Mesenchymal stem cell (in vitro differentiated cells and primary cell): ENCODE measurements around the gene ALDH4A1.
A peak's percentile ranks its signal among the peaks of the same experiment; 100 is the strongest.

ENCODE experiments used
- DNase-seq: peaks from one replicate; pipeline ENCODE4 v3.0.0-alpha.2; 2013
- H2AFZ ChIP-seq: one replicate; pipeline ENCODE4 v1.6.1; 2013; ENCODE audit warnings: low read depth, mild to moderate bottlenecking, control low read depth, inconsistent platforms, low read length, moderate library complexity
- H2AK5ac ChIP-seq: 2 replicates; pipeline ENCODE4 v1.6.1; 2013; ENCODE audit warnings: low read length, moderate library complexity, mild to moderate bottlenecking, inconsistent platforms; ENCODE audit not compliant: severe bottlenecking
- H2BK120ac ChIP-seq: one replicate; pipeline ENCODE4 v1.6.1; 2013; ENCODE audit warnings: low read depth, mild to moderate bottlenecking, inconsistent platforms, low read length, moderate library complexity
- H2BK12ac ChIP-seq, 2 experiments: one replicate each; pipeline ENCODE4 v1.6.1; 2013; ENCODE audit warnings: inconsistent platforms in 2 of 2, low read length in 2 of 2, mild to moderate bottlenecking in 2 of 2, moderate library complexity in 2 of 2, control low read depth in 1 of 2
- H2BK15ac ChIP-seq: one replicate; pipeline ENCODE4 v1.6.1; 2013; ENCODE audit warnings: mild to moderate bottlenecking, low read depth, inconsistent platforms; ENCODE audit not compliant: poor library complexity, severe bottlenecking
- H2BK5ac ChIP-seq: 2 replicates; pipeline ENCODE4 v1.6.1; 2013; ENCODE audit warnings: low read depth, mild to moderate bottlenecking, low read length, control low read depth, inconsistent platforms; ENCODE audit not compliant: poor library complexity, severe bottlenecking
- H3K14ac ChIP-seq, 2 experiments: one replicate each; pipeline ENCODE4 v1.6.1; 2013; ENCODE audit warnings: inconsistent platforms in 2 of 2, low read length in 2 of 2, control low read depth in 1 of 2, mild to moderate bottlenecking in 1 of 2, moderate library complexity in 1 of 2
- H3K18ac ChIP-seq, 2 experiments: one replicate each; pipeline ENCODE4 v1.6.1; 2013; ENCODE audit warnings: inconsistent platforms in 2 of 2, low read length in 2 of 2, control low read depth in 1 of 2, low read depth in 1 of 2, mild to moderate bottlenecking in 1 of 2
- H3K23ac ChIP-seq, 2 experiments: one replicate each; pipeline ENCODE4 v1.6.1; 2013; ENCODE audit warnings: inconsistent platforms in 2 of 2, low read length in 2 of 2, mild to moderate bottlenecking in 2 of 2, moderate library complexity in 2 of 2, control low read depth in 1 of 2
- H3K27ac ChIP-seq: 2 replicates; pipeline ENCODE4 v1.5.1; 2013; ENCODE audit warnings: mild to moderate bottlenecking, moderate library complexity, low read length, control low read depth, inconsistent platforms; ENCODE audit not compliant: poor library complexity, severe bottlenecking
- H3K27me3 ChIP-seq, 2 experiments: 2 replicates each; pipeline versions ENCODE4 v1.6.1 to v1.7.0; 2013; ENCODE audit warnings: low read length in 2 of 2, mild to moderate bottlenecking in 2 of 2, moderate library complexity in 2 of 2, control low read depth in 1 of 2, inconsistent platforms in 1 of 2; ENCODE audit not compliant: control insufficient read depth in 1 of 2, insufficient read depth in 1 of 2
- H3K36me3 ChIP-seq, 2 experiments: 2 replicates each; pipeline versions ENCODE4 v1.6.1 to v1.7.0; 2013; ENCODE audit warnings: low read length in 2 of 2, control low read depth in 1 of 2, inconsistent platforms in 1 of 2, low read depth in 1 of 2, mild to moderate bottlenecking in 1 of 2; ENCODE audit not compliant: insufficient read depth in 2 of 2, control insufficient read depth in 1 of 2
- H3K4ac ChIP-seq, 2 experiments: one replicate each; pipeline ENCODE4 v1.6.1; 2013; ENCODE audit warnings: inconsistent platforms in 2 of 2, low read length in 2 of 2, mild to moderate bottlenecking in 2 of 2, moderate library complexity in 2 of 2, control low read depth in 1 of 2, low read depth in 1 of 2
- H3K4me1 ChIP-seq: 2 replicates; pipeline ENCODE4 v1.6.1; 2013; ENCODE audit warnings: low read depth, low read length, control low read depth; ENCODE audit not compliant: control insufficient read depth, insufficient read depth
- H3K4me2 ChIP-seq: 2 replicates; pipeline ENCODE4 v1.6.1; 2013; ENCODE audit warnings: low read length, mild to moderate bottlenecking, inconsistent platforms; ENCODE audit not compliant: poor library complexity, severe bottlenecking
- H3K4me3 ChIP-seq, 2 experiments: 2 replicates each; pipeline versions ENCODE4 v1.5.1 to v1.7.0; 2013; ENCODE audit warnings: low read length in 2 of 2, mild to moderate bottlenecking in 2 of 2, control low read depth in 1 of 2, low read depth in 1 of 2; ENCODE audit not compliant: insufficient read depth in 1 of 2
- H3K79me1 ChIP-seq: replicated peaks from 2 replicates; pipeline ENCODE4 v1.6.1; 2013; ENCODE audit warnings: mild to moderate bottlenecking, control low read depth, low read length, inconsistent platforms; ENCODE audit not compliant: poor library complexity, severe bottlenecking
- H3K9ac ChIP-seq: 2 replicates; pipeline ENCODE4 v1.7.0; 2013; ENCODE audit warnings: mild to moderate bottlenecking, low read length, moderate library complexity
- H3K9me3 ChIP-seq: 2 replicates; pipeline ENCODE4 v1.7.0; 2013; ENCODE audit warnings: mild to moderate bottlenecking, low read length; ENCODE audit not compliant: control insufficient read depth
- H4K8ac ChIP-seq: one replicate; pipeline ENCODE4 v1.6.1; 2013; ENCODE audit warnings: inconsistent platforms, mild to moderate bottlenecking, low read length, moderate library complexity
- H4K91ac ChIP-seq: one replicate; pipeline ENCODE4 v1.6.1; 2013; ENCODE audit warnings: mild to moderate bottlenecking, low read length, inconsistent platforms
- WGBS: methylation state at CpG from one replicate; pipeline ENCODE4 v1.1.7; 2013; ENCODE audit warnings: mixed read lengths; 5-methylcytosine and 5-hydroxymethylcytosine counted together

ALDH4A1 gene

GRCh38 chr1:18926315-18927081, 24.1 kb upstream of the ALDH4A1 start:
- H3K9me3 ChIP-seq = no peaks in the 10 kb centered on the region
- peak overlapping the region; percentile 93 for H2BK120ac ChIP-seq
- peaks cover 68% of the 10 kb centered on the region for H3K4me1 ChIP-seq
- peak overlapping the region in 1 of 2 experiments; percentile 35 for H3K4me3 ChIP-seq
- H2AK5ac ChIP-seq = peak overlapping the region; percentile 87
- H3K27ac ChIP-seq = peak overlapping the region; percentile 84
- H4K91ac ChIP-seq = peak overlapping the region; percentile 97
- 3% methylated on average over 12 of the region's 13 CpGs for WGBS
- peak overlapping the region in 1 of 2 experiments; percentile 82 for H3K14ac ChIP-seq
- peak overlapping the region; percentile 95 for H4K8ac ChIP-seq
- peak overlapping the region; percentile 85 for H3K9ac ChIP-seq
- H3K36me3 ChIP-seq = no peaks in the 10 kb centered on the region
- H3K18ac ChIP-seq = peak overlapping the region; percentile 98 to 99
- H3K4me2 ChIP-seq = peak overlapping the region; percentile 2
- no peaks in the 10 kb centered on the region for H3K27me3 ChIP-seq
- H2BK5ac ChIP-seq = no peak overlapping the region
- H2BK15ac ChIP-seq = peak overlapping the region; percentile 77
- peak overlapping the region; percentile 92 to 97 for H2BK12ac ChIP-seq
- H3K23ac ChIP-seq = peak overlapping the region in 1 of 2 experiments; percentile 67
- H2AFZ ChIP-seq = no peak overlapping the region
- H3K79me1 ChIP-seq = peaks cover 20% of the 10 kb centered on the region
- peak overlapping the region; percentile 85 to 92 for H3K4ac ChIP-seq
- peak; percentile 97 for DNase-seq

DNA sequence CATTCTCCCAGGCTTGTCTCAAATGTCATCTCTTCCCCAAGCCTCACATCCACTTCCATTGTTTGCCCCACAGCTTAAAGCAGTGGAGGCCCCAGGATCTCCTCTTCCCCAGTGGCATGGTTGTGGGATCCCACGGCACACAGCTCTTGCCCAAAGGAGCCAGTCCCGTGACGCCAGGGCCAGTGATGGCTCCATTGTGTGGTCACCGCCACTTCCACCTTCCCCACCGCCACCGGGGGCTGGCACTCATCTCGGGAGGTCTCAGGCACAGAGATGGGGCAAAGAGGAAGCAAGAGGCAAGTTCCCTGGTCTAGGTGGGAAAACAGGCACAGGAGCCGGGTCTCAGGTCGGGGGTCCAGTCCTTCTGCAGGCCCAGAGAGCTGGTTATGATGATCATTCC, 22.9 kb upstream of the ALDH4A1 start:
- Histone ChIP-seq H3K4me2 (no peak overlapping the region), H3K9me3 (no peaks in the 10 kb centered on the region), H3K14ac (no peak overlapping the region), H2BK15ac (no peak overlapping the region), H3K18ac (peak overlapping the region in 1 of 2 experiments; percentile 25), H4K8ac (no peak overlapping the region), H3K23ac (no peak overlapping the region), H3K36me3 (peaks cover 5 to 10% of the 10 kb centered on the region in 2 experiments), H3K27me3 (no peaks in the 10 kb centered on the region), H2BK12ac (peak overlapping the region; percentile 34 to 51), H3K4ac (peak overlapping the region in 1 of 2 experiments; percentile 37), H2AFZ (no peak overlapping the region), H3K27ac (no peak overlapping the region), H3K79me1 (peaks cover 15% of the 10 kb centered on the region), H3K9ac (no peak overlapping the region), H4K91ac (peak overlapping the region; percentile 70), H2BK5ac (no peak overlapping the region), H3K4me1 (peaks cover 68% of the 10 kb centered on the region), H2AK5ac (no peak overlapping the region), H3K4me3 (no peak overlapping the region), H2BK120ac (no peak overlapping the region)
- DNase-seq = no peak
- WGBS = over 99% methylated on average over 9 of the region's 9 CpGs

GRCh38 chr1:18924221-18924691, 21.9 kb upstream of the ALDH4A1 start:
- H2AK5ac ChIP-seq = peak overlapping the region; percentile 15
- H2BK120ac ChIP-seq = peak overlapping the region; percentile 29
- peak overlapping the region; percentile 89 for H4K8ac ChIP-seq
- no peak overlapping the region for H2BK5ac ChIP-seq
- H3K36me3 ChIP-seq = peaks cover 5 to 15% of the 10 kb centered on the region in 2 experiments
- H3K18ac ChIP-seq = peak overlapping the region; percentile 65 to 79
- H3K9ac ChIP-seq = peak overlapping the region; percentile 36
- no peaks in the 10 kb centered on the region for H3K9me3 ChIP-seq
- peak overlapping the region; percentile 29 for H2BK15ac ChIP-seq
- 82% methylated on average over 9 of the region's 11 CpGs for WGBS
- H3K4me2 ChIP-seq = no peak overlapping the region
- no peak for DNase-seq
- H3K27ac ChIP-seq = peak overlapping the region; percentile 11
- H3K14ac ChIP-seq = peak overlapping the region in 1 of 2 experiments; percentile 73
- no peak overlapping the region for H2AFZ ChIP-seq
- H3K27me3 ChIP-seq = no peaks in the 10 kb centered on the region
- no peak overlapping the region for H4K91ac ChIP-seq
- H3K4ac ChIP-seq = peak overlapping the region in 1 of 2 experiments; percentile 32
- H3K4me1 ChIP-seq = peaks cover 61% of the 10 kb centered on the region
- no peak overlapping the region for H3K4me3 ChIP-seq
- no peak overlapping the region for H3K23ac ChIP-seq
- H3K79me1 ChIP-seq = peaks cover 11% of the 10 kb centered on the region
- H2BK12ac ChIP-seq = peak overlapping the region; percentile 64 to 70

GRCh38 chr1:18923756-18924211, 21.4 kb upstream of the ALDH4A1 start:
- peak overlapping the region; percentile 29 for H2BK15ac ChIP-seq
- DNase-seq = no peak
- H3K18ac ChIP-seq = peak overlapping the region; percentile 75 to 88
- H2AK5ac ChIP-seq = no peak overlapping the region
- 36% methylated on average over 14 of the region's 14 CpGs for WGBS
- H2BK120ac ChIP-seq = peak overlapping the region; percentile 9
- peaks cover 5 to 20% of the 10 kb centered on the region in 2 experiments for H3K36me3 ChIP-seq
- H3K23ac ChIP-seq = no peak overlapping the region
- H3K14ac ChIP-seq = peak overlapping the region in 1 of 2 experiments; percentile 68
- H2BK12ac ChIP-seq = peak overlapping the region; percentile 45 to 85
- H4K91ac ChIP-seq = peak overlapping the region; percentile 74
- peaks cover 13% of the 10 kb centered on the region for H3K79me1 ChIP-seq
- no peak overlapping the region for H4K8ac ChIP-seq
- no peaks in the 10 kb centered on the region for H3K9me3 ChIP-seq
- peak overlapping the region; percentile 36 for H3K27ac ChIP-seq
- H3K4me3 ChIP-seq = no peak overlapping the region
- H3K4me1 ChIP-seq = peaks cover 56% of the 10 kb centered on the region
- peak overlapping the region; percentile 15 for H2AFZ ChIP-seq
- H3K4ac ChIP-seq = peak overlapping the region in 1 of 2 experiments; percentile 85
- H2BK5ac ChIP-seq = no peak overlapping the region
- H3K9ac ChIP-seq = peak overlapping the region; percentile 36
- H3K4me2 ChIP-seq = peak overlapping the region; percentile 33
- no peaks in the 10 kb centered on the region for H3K27me3 ChIP-seq
